ENCODE measurements around the gene TTLL9. TPM values are rescaled to one million over a fixed set of nuclear protein-coding genes. Genes with fewer than 3 reads are reported as not detected.
"Not testable (repeated sequence)": the region's sequence is repeated elsewhere in the genome, so short reads cannot be mapped to it uniquely, and the experiment has no call there.

The TTLL9 gene
- total RNA-seq, 2 donors from 2014 or later, result not detected

- Histone ChIP-seq H3K4me3 (no peak overlapping the region), H3K27me3 (replicated peaks; ENCODE audit: insufficient read depth) (no peaks in the 10 kb centered on the region), H3K9me3 (no peaks in the 10 kb centered on the region), H3K36me3 (no peaks in the 10 kb centered on the region), H3K4me1 (ENCODE audit: control insufficient read depth in 1 of 2, low read depth in 2 of 2) (no peaks in the 10 kb centered on the region), H3K27ac (no peak overlapping the region)
- ATAC-seq (ENCODE audit: insufficient number of reproducible peaks, low FRiP score, low read depth) (no peak), DNase-seq (ENCODE audit: low spot score) (no peak)
- TF ChIP-seq CTCF (IDR thresholded peaks at IDR 0.05), result no peak
These were observed 45.3 kb downstream of the TTLL9 start for GRCh38 chr20:31915491-31916280.

GRCh38 chr20:31916708-31917107 is 46.3 kb downstream of the TTLL9 start:
- no peaks in the 10 kb centered on the region for H3K27me3 ChIP-seq (replicated peaks; ENCODE audit: insufficient read depth)
- no peak for TF ChIP-seq CTCF (IDR thresholded peaks at IDR 0.05)
- no peaks in the 10 kb centered on the region for H3K4me1 ChIP-seq (ENCODE audit: control insufficient read depth in 1 of 2, low read depth in 2 of 2)
- H3K36me3 ChIP-seq, result no peaks in the 10 kb centered on the region
- H3K9me3 ChIP-seq, result no peaks in the 10 kb centered on the region
- H3K4me3 ChIP-seq, result no peak overlapping the region
- no peak overlapping the region for H3K27ac ChIP-seq
- DNase-seq (ENCODE audit: low spot score) (no peak), ATAC-seq (ENCODE audit: insufficient number of reproducible peaks, low FRiP score, low read depth) (no peak)

- not testable (repeated sequence) for H3K4me3 ChIP-seq; H3K4me1 ChIP-seq (ENCODE audit: control insufficient read depth in 1 of 2, low read depth in 2 of 2); H3K27me3 ChIP-seq (replicated peaks; ENCODE audit: insufficient read depth); H3K27ac ChIP-seq; DNase-seq (ENCODE audit: low spot score); ATAC-seq (ENCODE audit: insufficient number of reproducible peaks, low FRiP score, low read depth); H3K9me3 ChIP-seq; H3K36me3 ChIP-seq
These were observed 47.6 kb downstream of the TTLL9 start for GRCh38 chr20:31917962-31918412.

GRCh38 chr20:31918466-31919105 is 48.2 kb downstream of the TTLL9 start:
- Histone ChIP-seq H3K27ac (no peak overlapping the region), H3K4me1 (ENCODE audit: control insufficient read depth in 1 of 2, low read depth in 2 of 2) (no peaks in the 10 kb centered on the region), H3K36me3 (no peaks in the 10 kb centered on the region), H3K4me3 (no peak overlapping the region), H3K27me3 (replicated peaks; ENCODE audit: insufficient read depth) (no peaks in the 10 kb centered on the region), H3K9me3 (no peaks in the 10 kb centered on the region)
- no peak for DNase-seq (ENCODE audit: low spot score)
- no peak for TF ChIP-seq CTCF (IDR thresholded peaks at IDR 0.05)
- ATAC-seq (ENCODE audit: insufficient number of reproducible peaks, low FRiP score, low read depth), result no peak

- DNase-seq (ENCODE audit: low spot score) (no peak), ATAC-seq (ENCODE audit: insufficient number of reproducible peaks, low FRiP score, low read depth) (no peak)
- H3K36me3 ChIP-seq, result no peaks in the 10 kb centered on the region
These were observed 49.1 kb downstream of the TTLL9 start for GRCh38 chr20:31919410-31920155.

More at GRCh38 chr20:31919410-31920155, 49.1 kb downstream of the TTLL9 start:
- no peak overlapping the region for H3K4me3 ChIP-seq
- H3K27ac ChIP-seq, result no peak overlapping the region
- TF ChIP-seq CTCF (IDR thresholded peaks at IDR 0.05), result no peak
- no peaks in the 10 kb centered on the region for H3K9me3 ChIP-seq
- H3K4me1 ChIP-seq (ENCODE audit: control insufficient read depth in 1 of 2, low read depth in 2 of 2), result no peaks in the 10 kb centered on the region
- H3K27me3 ChIP-seq (replicated peaks; ENCODE audit: insufficient read depth), result no peaks in the 10 kb centered on the region

All from thoracic aorta (tissue), 2 donors.